ES-I3 (cell line): ENCODE measurements around the gene EMID1.
A peak's percentile ranks its signal among the peaks of the same experiment; 100 is the strongest.

Experiments
- H3K36me3 ChIP-seq: 2 replicates; pipeline ENCODE4 v1.6.1; 2013; ENCODE audit warnings: mild to moderate bottlenecking, low read length, control low read depth, moderate library complexity; ENCODE audit not compliant: insufficient read depth
- H3K4me1 ChIP-seq: 2 replicates; pipeline ENCODE4 v1.6.1; 2013; ENCODE audit warnings: mild to moderate bottlenecking, control low read depth, low read length; ENCODE audit not compliant: insufficient read depth
- H3K9ac ChIP-seq: 2 replicates; pipeline ENCODE4 v1.6.1; 2013; ENCODE audit warnings: low read depth, mild to moderate bottlenecking, low read length, moderate library complexity
- H3K9me3 ChIP-seq: 2 replicates; pipeline ENCODE4 v1.6.1; 2013; ENCODE audit warnings: mild to moderate bottlenecking, low read length, moderate library complexity; ENCODE audit not compliant: control insufficient read depth, insufficient read depth

EMID1 gene

DNA sequence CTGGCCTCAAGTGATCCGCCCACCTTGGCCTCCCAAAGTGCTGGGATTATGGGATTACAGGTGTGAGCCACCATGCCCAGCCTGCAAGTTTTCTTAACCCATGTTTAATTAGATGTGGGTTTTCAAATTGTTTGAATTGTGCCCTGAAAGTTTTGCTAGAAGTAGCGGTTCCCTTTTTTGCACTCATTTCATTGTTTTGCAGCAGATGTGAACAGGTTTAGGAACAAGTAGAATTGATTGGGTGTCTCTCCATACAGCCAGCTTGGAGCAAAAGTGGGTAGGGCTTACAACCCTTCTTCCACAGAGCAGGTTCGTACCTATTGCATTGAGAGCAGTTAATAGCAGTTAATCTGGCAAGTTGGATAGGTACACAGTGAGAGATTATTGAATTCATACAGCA, 78.5 kb downstream of the EMID1 start:
- Histone ChIP-seq H3K9me3 (no peaks in the 10 kb centered on the region), H3K36me3 (peaks cover 73% of the 10 kb centered on the region), H3K9ac (no peak overlapping the region), H3K4me1 (no peaks in the 10 kb centered on the region)

DNA sequence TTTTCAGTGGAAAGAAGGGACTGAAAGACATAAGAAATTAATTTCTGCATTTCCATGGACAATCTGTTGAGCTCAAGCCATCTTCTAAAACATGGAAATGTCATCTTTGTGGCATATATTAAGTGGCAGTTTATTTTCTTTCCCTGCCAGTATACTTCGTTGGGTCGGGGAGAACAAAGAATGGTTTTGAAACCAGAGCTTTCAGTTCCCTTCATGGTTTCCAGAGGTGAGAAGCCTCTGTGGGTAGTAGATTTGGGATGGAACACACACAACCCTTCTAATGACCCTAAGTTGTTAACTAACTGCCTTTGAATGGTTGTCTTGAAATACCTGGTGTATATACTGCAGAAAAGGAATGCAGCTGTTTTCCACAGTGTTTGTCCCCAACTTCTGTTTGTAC, 83.1 kb downstream of the EMID1 start:
- Histone ChIP-seq H3K9ac (no peak overlapping the region), H3K9me3 (no peaks in the 10 kb centered on the region), H3K4me1 (no peaks in the 10 kb centered on the region), H3K36me3 (peaks cover 74% of the 10 kb centered on the region)

DNA sequence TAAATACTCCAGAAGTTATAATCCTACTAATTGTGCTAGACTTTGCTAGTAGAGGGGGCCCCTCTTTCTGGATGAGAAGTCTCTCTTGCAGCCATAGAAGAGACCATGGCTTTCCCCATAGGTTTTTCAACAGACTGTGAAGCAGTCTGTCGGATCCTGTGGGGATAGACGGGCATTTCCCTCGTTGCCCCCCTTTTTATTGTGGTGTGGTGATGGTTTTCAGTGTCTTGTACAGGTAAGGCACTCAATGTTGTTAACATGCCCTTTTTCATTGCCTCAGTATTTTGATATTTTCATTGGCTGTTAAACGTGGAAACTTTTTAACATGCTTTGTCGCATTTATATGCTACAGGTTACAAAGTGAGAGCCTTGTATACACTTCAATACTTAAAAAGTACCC, 84.4 kb downstream of the EMID1 start:
- Histone ChIP-seq H3K36me3 (peaks cover 74% of the 10 kb centered on the region), H3K9me3 (no peaks in the 10 kb centered on the region), H3K4me1 (no peaks in the 10 kb centered on the region), H3K9ac (no peak overlapping the region)

GRCh38 chr22:29291215-29291614, 85.5 kb downstream of the EMID1 start:
- H3K9ac ChIP-seq, result no peak overlapping the region
- H3K9me3 ChIP-seq, result no peaks in the 10 kb centered on the region
- H3K4me1 ChIP-seq, result no peaks in the 10 kb centered on the region
- peaks cover 79% of the 10 kb centered on the region for H3K36me3 ChIP-seq

DNA sequence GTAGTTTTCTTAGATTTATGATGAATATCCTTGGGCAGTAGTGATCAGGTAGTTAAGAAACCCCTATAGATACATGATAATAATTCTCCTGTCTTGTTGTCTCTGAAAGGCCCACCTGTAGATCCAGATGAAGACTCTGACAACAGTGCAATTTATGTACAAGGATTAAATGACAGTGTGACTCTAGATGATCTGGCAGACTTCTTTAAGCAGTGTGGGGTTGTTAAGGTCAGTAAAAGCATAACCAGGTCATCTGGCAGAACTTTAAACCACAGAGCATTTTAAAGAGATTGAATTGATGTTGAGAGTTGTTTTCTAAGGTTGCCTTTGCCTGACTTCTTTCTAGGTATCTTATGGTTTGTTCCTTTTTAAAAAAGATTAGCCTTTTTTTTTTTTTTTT, 86.7 kb downstream of the EMID1 start:
- Histone ChIP-seq H3K9ac (no peak overlapping the region), H3K36me3 (peaks cover 81% of the 10 kb centered on the region), H3K9me3 (no peaks in the 10 kb centered on the region), H3K4me1 (no peaks in the 10 kb centered on the region)

DNA sequence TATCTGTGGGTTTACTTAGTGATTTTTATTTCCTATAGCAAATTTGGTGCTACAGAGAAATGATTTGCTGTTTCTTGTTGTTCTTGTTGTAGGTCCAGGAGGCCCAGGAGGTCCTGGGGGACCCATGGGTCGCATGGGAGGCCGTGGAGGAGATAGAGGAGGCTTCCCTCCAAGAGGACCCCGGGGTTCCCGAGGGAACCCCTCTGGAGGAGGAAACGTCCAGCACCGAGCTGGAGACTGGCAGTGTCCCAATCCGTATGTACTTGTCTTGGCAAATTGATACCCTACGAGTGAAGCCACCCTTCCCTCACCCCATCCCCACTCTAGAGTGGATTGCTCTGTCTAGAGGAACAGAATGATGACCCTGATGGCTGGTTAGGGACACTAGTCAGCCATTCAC, 92.9 kb downstream of the EMID1 start:
- H3K9ac ChIP-seq, result no peak overlapping the region
- H3K9me3 ChIP-seq, result no peaks in the 10 kb centered on the region; the same call in 1 of the 2 replicates
- H3K4me1 ChIP-seq, result no peaks in the 10 kb centered on the region
- H3K36me3 ChIP-seq, result peaks cover 52% of the 10 kb centered on the region

- peaks cover 48% of the 10 kb centered on the region for H3K36me3 ChIP-seq
Measured at GRCh38 chr22:29299136-29299900, 93.6 kb downstream of the EMID1 start.

GRCh38 chr22:29300467-29300806, 94.7 kb downstream of the EMID1 start:
- H3K9me3 ChIP-seq, result no peaks in the 10 kb centered on the region; the same call in 1 of the 2 replicates
- H3K9ac ChIP-seq, result no peak overlapping the region
- H3K4me1 ChIP-seq, result no peaks in the 10 kb centered on the region; the same call in 1 of the 2 replicates
- peaks cover 37% of the 10 kb centered on the region for H3K36me3 ChIP-seq

More at GRCh38 chr22:29299136-29299900, 93.6 kb downstream of the EMID1 start:
- Histone ChIP-seq H3K9ac (no peak overlapping the region), H3K9me3 (no peaks in the 10 kb centered on the region; the same call in 1 of the 2 replicates), H3K4me1 (no peaks in the 10 kb centered on the region)

DNA sequence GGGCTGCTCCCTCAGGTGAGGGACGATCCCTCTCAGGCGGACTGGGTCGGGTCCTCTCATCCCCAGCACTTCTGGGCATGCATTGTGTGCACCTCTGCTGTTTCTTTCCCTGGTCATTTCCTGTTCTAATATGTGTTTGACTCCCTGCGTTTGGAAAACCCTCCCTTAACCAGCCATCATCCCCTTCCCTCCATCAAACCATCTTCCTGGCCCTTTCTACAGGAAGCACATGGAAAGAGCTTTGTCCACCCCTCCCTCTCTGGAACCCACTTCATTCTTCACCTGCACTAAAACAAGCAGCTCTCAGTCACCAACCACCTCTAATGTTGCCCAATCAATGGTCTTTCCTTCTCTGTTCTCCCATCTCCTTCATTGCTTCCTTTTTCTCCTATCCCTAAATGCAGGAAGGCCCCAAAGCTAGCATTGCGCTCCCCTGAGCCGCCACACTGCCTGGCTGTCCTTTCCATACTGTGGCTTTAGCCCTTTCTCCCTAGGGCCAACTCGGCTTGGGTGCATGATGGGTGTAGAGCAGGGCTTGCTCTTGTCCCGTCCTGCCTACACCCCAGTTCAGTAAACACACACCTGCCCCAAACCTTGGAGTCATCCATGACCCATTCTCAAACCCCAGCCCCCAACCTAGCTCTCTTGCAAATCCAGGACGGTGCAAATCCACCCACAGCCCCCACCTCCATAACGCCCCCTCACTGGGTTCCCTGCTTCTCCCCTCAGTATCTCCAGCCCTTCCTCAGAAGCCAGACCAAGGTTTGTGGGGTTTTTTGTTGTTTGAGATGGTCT, 95.3 kb downstream of the EMID1 start:
- H3K4me1 ChIP-seq, result peaks cover 5% of the 10 kb centered on the region; the same call in 1 of the 2 replicates
- H3K9ac ChIP-seq, result no peak overlapping the region
- peaks cover 31% of the 10 kb centered on the region for H3K36me3 ChIP-seq
- H3K9me3 ChIP-seq, result no peaks in the 10 kb centered on the region; the same call in 1 of the 2 replicates

DNA sequence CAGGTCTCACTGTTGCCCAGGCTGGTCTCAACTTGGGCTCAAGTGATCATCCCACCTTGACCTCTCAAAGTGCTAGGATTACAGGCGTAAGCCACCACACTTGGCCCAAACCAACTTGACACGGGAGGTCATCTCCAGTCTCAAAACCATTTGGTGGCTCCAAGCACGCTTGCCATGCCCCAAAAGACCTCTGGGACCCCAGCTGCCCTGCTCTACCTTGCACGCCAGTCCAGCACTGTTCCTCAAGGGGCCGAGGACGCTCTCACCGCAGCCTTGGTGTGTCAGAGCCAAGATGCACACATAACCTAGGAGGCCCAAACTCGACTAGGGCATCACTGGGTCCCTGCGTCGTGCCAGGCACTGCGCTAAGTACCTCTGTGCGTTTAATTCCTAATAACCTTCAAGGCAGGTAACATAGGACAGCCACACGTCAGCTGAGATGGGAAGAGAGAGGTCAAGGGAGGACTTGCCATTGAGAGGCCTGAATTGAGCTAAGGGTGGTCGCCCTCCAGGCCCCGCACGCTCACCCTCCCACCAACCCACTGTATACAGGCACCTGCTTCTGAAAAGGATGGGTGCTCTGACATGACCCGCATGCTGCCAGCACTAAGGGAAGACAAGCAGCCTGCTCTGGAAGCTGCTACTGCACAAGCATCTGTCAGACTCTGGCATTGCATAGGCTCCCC, 96.2 kb downstream of the EMID1 start:
- H3K9ac ChIP-seq, result no peak overlapping the region
- H3K36me3 ChIP-seq, result peaks cover 23% of the 10 kb centered on the region
- H3K4me1 ChIP-seq, result peaks cover 5% of the 10 kb centered on the region; the same call in 1 of the 2 replicates
- no peaks in the 10 kb centered on the region; the same call in 1 of the 2 replicates for H3K9me3 ChIP-seq

DNA sequence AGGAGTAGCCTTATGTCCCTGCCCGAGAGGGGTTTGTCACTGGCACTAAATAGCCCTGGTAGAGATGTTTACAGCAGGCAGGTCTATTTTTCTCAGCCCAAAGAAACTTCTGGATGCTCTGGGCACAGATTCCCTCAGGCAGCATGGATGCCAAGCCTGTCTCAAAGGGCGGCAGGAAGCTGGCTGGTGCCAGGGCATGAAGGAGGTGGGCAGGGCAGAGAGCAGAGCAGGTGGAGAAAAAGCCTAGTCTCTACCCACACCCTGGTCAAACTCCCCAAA, 96.6 kb downstream of the EMID1 start:
- Histone ChIP-seq H3K36me3 (peaks cover 18% of the 10 kb centered on the region), H3K9me3 (no peaks in the 10 kb centered on the region; the same call in 1 of the 2 replicates), H3K9ac (no peak overlapping the region), H3K4me1 (peaks cover 5% of the 10 kb centered on the region; the same call in 1 of the 2 replicates)

DNA sequence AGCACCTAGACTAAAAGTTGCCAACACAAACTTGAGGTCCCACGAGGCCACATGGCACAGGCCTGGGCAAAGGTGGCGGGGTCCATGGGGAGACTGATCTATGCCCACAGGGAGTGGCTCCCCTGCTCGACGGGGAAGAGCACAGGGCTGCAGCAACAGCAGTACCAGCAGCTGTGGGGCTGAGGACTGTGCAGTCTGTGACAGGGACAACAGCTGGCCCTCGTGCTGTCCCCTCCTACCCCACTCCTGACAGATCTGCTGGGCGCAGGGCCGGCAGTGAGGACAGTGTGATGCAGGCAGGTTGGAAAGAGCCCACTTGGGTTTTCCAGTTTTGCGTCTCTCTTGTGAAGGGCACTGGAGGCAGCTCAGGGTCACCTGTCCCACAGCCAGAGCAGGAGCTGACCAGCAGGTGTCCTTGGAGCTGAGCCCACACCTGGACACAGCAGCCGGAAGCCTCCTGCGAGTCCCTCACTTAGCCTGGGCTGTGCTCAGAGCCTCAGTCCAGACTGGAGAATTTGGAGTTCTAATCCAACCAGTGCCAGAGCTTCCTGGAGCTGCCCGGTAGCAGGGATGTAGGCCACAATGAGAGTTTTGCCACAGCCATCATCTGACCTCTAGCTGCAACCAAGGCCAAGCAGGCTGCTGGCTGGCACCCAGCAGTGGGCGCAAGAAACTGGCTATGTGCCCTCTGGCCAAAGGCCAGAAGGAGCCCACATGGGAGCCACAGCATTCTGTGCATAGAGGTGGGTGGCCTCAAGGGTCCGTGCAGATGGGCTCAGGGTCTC, 97.2 kb downstream of the EMID1 start:
- H3K9ac ChIP-seq, result no peak overlapping the region
- peaks cover 5% of the 10 kb centered on the region; the same call in 1 of the 2 replicates for H3K4me1 ChIP-seq

DNA sequence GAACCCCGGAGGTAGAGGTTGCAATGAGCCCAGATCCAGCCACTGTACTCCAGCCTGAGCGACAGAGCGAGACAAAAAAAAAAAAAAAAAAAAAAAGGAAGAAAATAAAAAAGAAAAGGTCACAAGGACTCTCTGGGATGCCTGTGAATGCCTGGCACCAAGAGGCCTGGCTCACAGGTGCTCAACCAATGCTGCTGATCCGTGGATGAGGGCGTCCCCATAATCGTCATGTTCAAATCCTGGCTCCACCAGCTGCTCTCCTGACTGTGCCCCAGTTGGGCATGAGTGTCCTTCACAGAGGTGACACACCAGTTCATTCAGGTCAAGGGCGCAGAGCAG, 100.1 kb downstream of the EMID1 start:
- H3K4me1 ChIP-seq, result peaks cover 13% of the 10 kb centered on the region; the same call in 1 of the 2 replicates
- peak overlapping the region; percentile 79; the same call in 1 of the 2 replicates for H3K9ac ChIP-seq

More for the DNA sequence above, 97.2 kb downstream of the EMID1 start:
- Histone ChIP-seq H3K36me3 (peaks cover 12% of the 10 kb centered on the region), H3K9me3 (no peaks in the 10 kb centered on the region; the same call in 1 of the 2 replicates)

More for the DNA sequence above, 100.1 kb downstream of the EMID1 start:
- Histone ChIP-seq H3K36me3 (no peaks in the 10 kb centered on the region), H3K9me3 (no peaks in the 10 kb centered on the region)
